GM12892 (cell line): ENCODE results near the gene TMPRSS12. TPM values are rescaled to one million over a fixed set of nuclear protein-coding genes. Genes with fewer than 3 reads are reported as not detected.
"Not testable (repeated sequence)": the region's sequence is repeated elsewhere in the genome, so short reads cannot be mapped to it uniquely, and the experiment has no call there.

ENCODE experiments used
- DNase-seq: peaks from one replicate; pipeline ENCODE4 v3.0.0; 2011; ENCODE audit not compliant: insufficient read length
- FAIRE-seq: peaks from 2 replicates; lab custom pipeline; 2011; peaks lifted over from hg19 to GRCh38; lab: Jason Lieb, UNC
- POLR2A ChIP-seq: IDR thresholded peaks from 2 replicates; pipeline ENCODE4 v1.6.1; 2011; ENCODE audit warnings: low read depth, low read length, control low read depth
- POLR2AphosphoS5 ChIP-seq: IDR thresholded peaks from 2 replicates; pipeline ENCODE4 v1.6.1; 2011; ENCODE audit warnings: low read depth, low read length, control low read depth
- TAF1 ChIP-seq: IDR thresholded peaks from 2 replicates; pipeline ENCODE4 v1.6.1; 2011; ENCODE audit warnings: low read depth, mild to moderate bottlenecking, control low read depth, low read length, borderline replicate concordance
- polyA plus RNA-seq: library from polyadenylated mRNA; unstranded; fragments of >200 nt; gene quantifications from one replicate; pipeline ENCODE4 v1.2.1, GENCODE V29; 2012; ENCODE audit warnings: missing spikeins, inconsistent platforms; ENCODE audit not compliant: missing spikeins

Gene TMPRSS12
- polyA plus RNA-seq = not detected

GRCh38 chr12:50842637-50843493, at the start of gene TMPRSS12:
Gene TMPRSS12, plus strand, starts transcription at chr12:50842926. Its CDS starts 39 bp downstream, at chr12:50842965.
- TF ChIP-seq TAF1 (no peak), POLR2AphosphoS5 (no peak), POLR2A (no peak)
- no peak for DNase-seq

GRCh38 chr12:50799908-50800307, 42.8 kb upstream of the TMPRSS12 start:
- DNase-seq = no peak
- TF ChIP-seq POLR2A (no peak), TAF1 (no peak), POLR2AphosphoS5 (no peak)
- no peak for FAIRE-seq

More at GRCh38 chr12:50842637-50843493, at the start of gene TMPRSS12:
- FAIRE-seq = no peak

- no peak for DNase-seq
- TF ChIP-seq POLR2A (no peak), POLR2AphosphoS5 (no peak), TAF1 (no peak)
- no peak for FAIRE-seq
Measured at GRCh38 chr12:50803230-50803875, 39.4 kb upstream of the TMPRSS12 start.

GRCh38 chr12:50806176-50806575, 36.5 kb upstream of the TMPRSS12 start:
- TF ChIP-seq POLR2A = no peak
- TF ChIP-seq POLR2AphosphoS5 = no peak
- TF ChIP-seq TAF1 = no peak
- FAIRE-seq = no peak
- no peak for DNase-seq

GRCh38 chr12:50809131-50809530, 33.6 kb upstream of the TMPRSS12 start:
- DNase-seq = not testable (repeated sequence)
- FAIRE-seq = peak; percentile 27

- not testable (repeated sequence) for FAIRE-seq, DNase-seq
Measured at GRCh38 chr12:50814921-50815320, 27.8 kb upstream of the TMPRSS12 start.

- DNase-seq (no peak), FAIRE-seq (no peak)
- TF ChIP-seq POLR2AphosphoS5 (no peak), POLR2A (no peak), TAF1 (no peak)
Measured at GRCh38 chr12:50820177-50820576, 22.5 kb upstream of the TMPRSS12 start.

GRCh38 chr12:50822082-50822481, 20.6 kb upstream of the TMPRSS12 start:
- FAIRE-seq (no peak), DNase-seq (no peak)
- TF ChIP-seq TAF1 (no peak), POLR2AphosphoS5 (no peak), POLR2A (no peak)

- not testable (repeated sequence) for DNase-seq, FAIRE-seq
Measured at GRCh38 chr12:50823724-50824123, 19.0 kb upstream of the TMPRSS12 start.

- FAIRE-seq (peak; percentile 53), DNase-seq (no peak)
- no peak for TF ChIP-seq POLR2A
- TF ChIP-seq TAF1 = no peak
- no peak for TF ChIP-seq POLR2AphosphoS5
Measured at GRCh38 chr12:50824914-50825313, 17.8 kb upstream of the TMPRSS12 start.

GRCh38 chr12:50825372-50825838, 17.3 kb upstream of the TMPRSS12 start:
- TF ChIP-seq TAF1 = no peak
- no peak for TF ChIP-seq POLR2AphosphoS5
- no peak for TF ChIP-seq POLR2A
- FAIRE-seq = no peak
- no peak for DNase-seq

GRCh38 chr12:50828121-50828520, 14.6 kb upstream of the TMPRSS12 start:
- DNase-seq (no peak), FAIRE-seq (no peak)
- TF ChIP-seq POLR2AphosphoS5 (no peak), POLR2A (no peak), TAF1 (no peak)
